Osteoblast (primary cell): ENCODE results near the gene OR2V2. TPM values are rescaled to one million over a fixed set of nuclear protein-coding genes. Genes with fewer than 3 reads are reported as not detected.

Experiments used
- DNase-seq: peaks from one replicate; pipeline ENCODE4 v3.0.0; 2011; ENCODE audit warnings: low spot score, mixed read lengths; ENCODE audit not compliant: insufficient read length; ENCODE audit errors: missing footprints
- H2AFZ ChIP-seq: 2 replicates; pipeline ENCODE4 v1.6.0; 2011; ENCODE audit warnings: mild to moderate bottlenecking, low read length
- H3K27ac ChIP-seq: 2 replicates; pipeline ENCODE4 v1.5.1; 2011; ENCODE audit warnings: mild to moderate bottlenecking, low read depth, low read length, moderate library complexity
- H3K27me3 ChIP-seq: 2 replicates; pipeline ENCODE4 v1.6.0; 2012; ENCODE audit warnings: mild to moderate bottlenecking, control low read depth, inconsistent platforms, low read length, moderate library complexity; ENCODE audit not compliant: insufficient read depth
- H3K36me3 ChIP-seq: 2 replicates; pipeline ENCODE4 v1.5.1; 2011; ENCODE audit warnings: mild to moderate bottlenecking, low read length, control low read depth, moderate library complexity; ENCODE audit not compliant: insufficient read depth
- H3K4me1 ChIP-seq: 2 replicates; pipeline ENCODE4 v1.5.1; 2011; ENCODE audit warnings: mild to moderate bottlenecking, low read length, control low read depth, moderate library complexity; ENCODE audit not compliant: insufficient read depth
- H3K4me2 ChIP-seq: 2 replicates; pipeline ENCODE4 v1.6.0; 2011; ENCODE audit warnings: mild to moderate bottlenecking, low read length; ENCODE audit not compliant: insufficient read depth
- H3K4me3 ChIP-seq: fragments of 200-600 bp; sonication (generic); 3 replicates; pipeline ENCODE4 v1.5.1; 2012; ENCODE audit warnings: mild to moderate bottlenecking, low read length, inconsistent platforms; ENCODE audit not compliant: insufficient read depth
- H3K79me2 ChIP-seq: 2 replicates; pipeline ENCODE4 v1.6.0; 2012; ENCODE audit warnings: mild to moderate bottlenecking, low read length, control low read depth, inconsistent platforms; ENCODE audit not compliant: insufficient read depth
- H3K9me3 ChIP-seq: 2 replicates; pipeline ENCODE4 v1.5.1; 2011; ENCODE audit warnings: low read depth, low read length, control low read depth
- H4K20me1 ChIP-seq: 2 replicates; pipeline ENCODE4 v1.6.0; 2012; ENCODE audit warnings: mild to moderate bottlenecking, low read length, control low read depth; ENCODE audit not compliant: insufficient read depth
- CTCF ChIP-seq: IDR thresholded peaks from 2 replicates; pipeline ENCODE4 v1.5.1; 2011; ENCODE audit warnings: mild to moderate bottlenecking, low read depth, low read length, moderate library complexity; ENCODE audit errors: extremely low read depth
- total RNA-seq: library from RNA; depleted of rRNA; stranded (reverse); fragments of >200 nt; gene quantifications from 2 replicates; pipeline ENCODE4 v1.2.3, GENCODE V29; 2012

OR2V2 gene
- total RNA-seq, 1 donor, result not detected

DNA sequence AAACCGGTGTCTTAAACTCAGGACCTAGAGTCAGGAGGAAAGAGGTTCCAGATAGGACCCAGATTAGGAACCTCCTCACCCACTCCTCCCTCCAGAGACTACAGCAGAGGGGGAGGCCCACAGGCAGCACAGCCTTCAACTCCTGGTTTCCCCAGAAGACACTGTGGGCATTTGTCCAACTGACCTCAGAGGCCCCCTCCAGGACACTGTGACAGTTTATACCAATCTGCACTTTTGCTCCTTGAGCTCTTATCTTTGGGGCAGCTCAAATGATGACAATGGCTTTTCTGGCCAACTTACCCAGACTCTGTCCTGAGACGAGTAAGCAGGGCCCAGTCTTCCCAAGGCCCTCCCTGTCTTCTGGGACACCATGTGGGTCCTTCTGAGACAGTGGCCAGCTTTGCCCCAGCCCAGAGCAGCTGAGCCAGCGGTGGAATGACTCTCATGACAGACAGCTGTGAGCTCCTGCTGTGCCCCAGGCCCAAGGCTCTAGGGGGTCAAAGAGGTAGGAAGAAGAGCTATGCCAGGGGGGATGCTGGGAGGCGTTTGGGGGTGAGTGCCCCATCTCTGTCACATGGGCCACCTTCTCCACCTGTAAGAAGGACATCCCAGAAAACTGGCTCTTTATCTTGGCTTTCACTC is 14.3 kb downstream of the OR2V2 start:
- peaks cover 6% of the 10 kb centered on the region for H3K4me1 ChIP-seq
- peaks cover 10% of the 10 kb centered on the region for H3K27me3 ChIP-seq
- no peaks in the 10 kb centered on the region for H3K79me2 ChIP-seq
- no peaks in the 10 kb centered on the region for H3K36me3 ChIP-seq
- H3K4me2 ChIP-seq, result peak overlapping the region; percentile 42
- peak overlapping the region; percentile 51 for H3K27ac ChIP-seq
- no peaks in the 10 kb centered on the region for H3K9me3 ChIP-seq
- H4K20me1 ChIP-seq, result no peaks in the 10 kb centered on the region
- peak overlapping the region; percentile 80 for H2AFZ ChIP-seq
- TF ChIP-seq CTCF, result no peak
- no peak for DNase-seq
- peak overlapping the region; percentile 31 for H3K4me3 ChIP-seq

DNA sequence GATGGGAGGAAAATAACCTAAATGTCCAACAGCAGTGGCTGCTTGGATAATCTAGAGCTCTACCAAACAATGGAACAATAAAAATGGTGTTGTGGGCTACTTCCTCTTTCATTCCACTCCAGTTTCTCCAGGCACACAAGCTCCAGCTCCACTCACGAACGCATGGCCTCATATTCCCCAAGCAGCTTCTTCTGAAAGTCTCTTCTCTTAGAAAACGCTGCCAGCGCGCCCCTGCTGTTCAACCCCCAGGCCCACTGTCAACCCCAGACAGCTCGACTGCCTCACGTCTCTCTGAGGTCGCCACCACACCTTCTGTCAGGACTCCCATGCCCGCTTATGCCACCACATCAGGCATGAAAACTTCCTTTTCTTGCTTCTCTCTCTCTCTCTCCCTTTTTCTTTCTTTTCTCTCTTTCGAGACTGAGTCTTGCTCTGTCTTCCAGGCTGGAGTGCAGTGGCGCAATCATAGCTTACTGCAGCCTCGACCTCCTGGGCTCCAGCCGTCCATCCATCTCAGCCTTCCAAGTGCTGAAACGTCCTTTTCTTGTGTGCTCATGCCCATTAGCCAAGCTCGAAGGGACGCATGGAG is 16.2 kb downstream of the OR2V2 start:
- no peak for DNase-seq
- no peak for TF ChIP-seq CTCF
- Histone ChIP-seq H3K4me2 (peak overlapping the region; percentile 50), H2AFZ (peak overlapping the region; percentile 23), H3K9me3 (no peaks in the 10 kb centered on the region), H3K79me2 (no peaks in the 10 kb centered on the region), H4K20me1 (no peaks in the 10 kb centered on the region), H3K4me1 (peaks cover 6% of the 10 kb centered on the region), H3K36me3 (no peaks in the 10 kb centered on the region), H3K27ac (no peak overlapping the region), H3K27me3 (no peaks in the 10 kb centered on the region), H3K4me3 (peak overlapping the region; percentile 7)

DNA sequence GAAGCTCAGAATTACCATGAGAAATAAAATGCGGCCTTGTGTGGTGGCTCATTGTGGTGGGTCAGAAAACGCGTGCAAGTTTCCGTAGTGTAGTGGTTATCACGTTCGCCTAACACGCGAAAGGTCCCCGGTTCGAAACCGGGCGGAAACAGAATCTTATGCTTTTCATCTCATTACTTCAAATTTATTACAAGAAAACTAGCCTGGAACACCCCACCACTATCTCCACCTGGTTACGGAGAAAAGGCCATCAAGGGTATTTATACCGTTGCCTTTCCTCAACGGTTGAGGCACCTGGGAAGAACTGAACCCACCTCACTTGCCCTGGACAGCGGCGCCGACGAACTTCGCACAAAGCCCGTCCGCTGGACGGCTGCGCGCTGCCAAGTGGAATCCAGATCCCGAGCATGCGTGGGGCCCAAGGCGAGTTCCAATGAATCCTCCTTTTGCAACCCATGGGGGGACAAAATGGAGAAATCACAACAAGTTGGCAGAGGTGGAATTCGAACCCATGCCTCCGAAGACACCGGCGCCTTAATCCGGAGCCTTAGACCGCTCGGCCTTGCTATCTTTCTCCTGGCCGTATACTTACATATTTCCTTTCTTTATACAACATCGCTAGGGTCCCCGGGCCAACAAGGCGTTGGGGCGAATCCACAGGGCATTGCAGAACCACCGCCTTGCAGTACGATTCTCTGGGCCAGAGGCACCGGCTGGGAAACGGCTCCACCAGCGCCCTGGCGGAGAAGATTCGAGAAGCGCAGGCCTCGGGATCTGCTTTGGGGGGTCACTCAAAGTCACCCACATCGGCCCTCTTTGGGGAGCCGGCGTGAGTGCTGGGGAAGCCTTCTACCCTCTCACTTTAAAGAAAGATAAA is 16.9 kb downstream of the OR2V2 start:
- Histone ChIP-seq H3K4me3 (peak overlapping the region; percentile 51), H2AFZ (peak overlapping the region; percentile 25), H3K9me3 (no peaks in the 10 kb centered on the region), H3K27me3 (no peaks in the 10 kb centered on the region), H3K4me2 (peak overlapping the region; percentile 50), H3K79me2 (no peaks in the 10 kb centered on the region), H3K27ac (no peak overlapping the region), H3K4me1 (peaks cover 6% of the 10 kb centered on the region), H4K20me1 (no peaks in the 10 kb centered on the region), H3K36me3 (no peaks in the 10 kb centered on the region)
- TF ChIP-seq CTCF, result no peak
- DNase-seq, result no peak
